CD4-positive, alpha-beta T cell treated with Interleukin-15 for 1 hour (primary cell): Measurements from ENCODE around the gene RPL6.
A peak's percentile ranks its signal among the peaks of the same experiment; 100 is the strongest.
"Not testable (repeated sequence)": the region's sequence is repeated elsewhere in the genome, so short reads cannot be mapped to it uniquely, and the experiment has no call there.

ENCODE experiments used
- DNase-seq: peaks from one replicate; pipeline ENCODE4 v3.0.0-alpha.2; 2020

The RPL6 gene

DNA sequence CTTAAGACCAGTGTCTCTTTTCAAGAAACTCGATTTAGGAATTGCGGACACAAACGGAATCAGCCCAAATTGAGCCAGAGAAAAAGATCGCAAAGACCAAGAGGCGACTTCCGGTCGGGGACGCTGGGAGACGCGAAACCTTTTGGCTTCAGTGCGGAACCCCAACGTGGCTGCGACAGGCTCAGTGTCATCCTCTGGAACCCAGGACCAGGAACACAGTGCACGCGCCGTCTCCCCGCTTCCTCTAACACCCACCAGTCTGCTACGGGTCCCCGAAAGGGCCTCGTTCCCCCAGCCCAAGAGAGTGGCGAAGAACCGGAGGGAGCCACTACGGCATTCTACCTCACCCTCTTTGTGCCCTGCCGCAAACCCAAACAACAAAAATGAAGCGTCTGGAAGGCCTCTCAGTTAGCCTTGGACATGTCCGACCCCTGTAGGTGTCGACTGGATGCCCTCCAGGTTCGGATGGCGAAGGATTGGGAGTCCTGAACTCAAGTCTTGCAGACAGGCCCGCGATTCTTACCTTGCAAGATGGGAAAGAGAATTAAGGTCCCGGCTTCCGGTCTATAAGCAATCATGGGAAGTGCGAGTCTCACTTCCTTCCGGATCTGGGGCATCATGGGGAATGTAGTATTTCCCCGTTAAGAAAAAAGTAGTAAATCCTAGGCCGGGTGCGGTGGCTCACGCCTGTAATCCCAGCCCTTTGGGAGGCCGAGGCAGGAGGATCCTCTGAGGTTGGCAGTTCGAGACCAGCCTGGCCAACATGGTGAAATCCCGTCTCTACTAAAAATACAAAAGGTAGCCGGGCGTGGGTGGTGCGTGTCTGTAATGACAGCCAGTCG lies at the start of gene RPL6:
RPL6 (minus strand) TSS at position 542 of the 842 bp plus-strand sequence. CDS start 949 bp downstream, outside the sequence.
- peak; percentile 82 for DNase-seq

DNA sequence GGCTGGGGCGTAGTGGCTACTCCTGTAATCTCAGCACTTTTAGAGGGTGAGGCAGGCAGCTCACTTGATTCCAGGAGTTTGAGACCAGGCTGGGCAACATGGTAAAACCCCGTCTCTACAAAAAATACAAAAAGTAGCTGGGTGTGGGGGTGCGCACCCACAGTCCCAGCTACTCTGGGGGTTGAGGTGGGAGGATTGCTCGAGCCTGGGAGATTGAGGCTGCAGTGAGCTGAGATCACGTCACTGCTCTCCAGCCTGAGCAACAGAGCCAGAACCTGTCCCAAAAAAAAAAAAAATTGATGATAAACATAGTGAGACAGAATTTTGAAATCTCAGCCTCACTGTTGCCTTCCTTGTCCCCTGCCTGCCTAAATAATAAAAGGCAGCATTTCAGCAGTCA lies 49.3 kb upstream of the RPL6 start:
- no peak for DNase-seq

DNA sequence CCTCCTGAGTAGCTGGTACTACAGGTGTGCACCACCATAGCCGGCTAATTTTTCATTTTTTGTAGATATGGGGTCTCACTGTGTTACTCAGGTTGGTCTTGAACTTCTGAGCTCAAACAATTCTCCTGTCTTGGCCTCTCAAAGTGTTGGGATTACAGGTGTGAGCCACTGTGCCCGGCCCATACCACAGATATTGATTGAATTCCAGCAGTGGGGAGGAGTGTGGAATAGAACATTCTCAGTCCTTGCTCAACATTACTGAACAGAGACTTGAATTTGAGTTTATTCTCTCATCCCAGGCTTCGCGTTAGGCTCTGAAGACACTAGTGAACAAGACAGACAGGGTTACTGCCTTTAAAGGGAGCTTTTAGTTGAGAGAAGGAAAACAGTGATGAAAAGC lies 48.9 kb upstream of the RPL6 start:
- no peak for DNase-seq

DNA sequence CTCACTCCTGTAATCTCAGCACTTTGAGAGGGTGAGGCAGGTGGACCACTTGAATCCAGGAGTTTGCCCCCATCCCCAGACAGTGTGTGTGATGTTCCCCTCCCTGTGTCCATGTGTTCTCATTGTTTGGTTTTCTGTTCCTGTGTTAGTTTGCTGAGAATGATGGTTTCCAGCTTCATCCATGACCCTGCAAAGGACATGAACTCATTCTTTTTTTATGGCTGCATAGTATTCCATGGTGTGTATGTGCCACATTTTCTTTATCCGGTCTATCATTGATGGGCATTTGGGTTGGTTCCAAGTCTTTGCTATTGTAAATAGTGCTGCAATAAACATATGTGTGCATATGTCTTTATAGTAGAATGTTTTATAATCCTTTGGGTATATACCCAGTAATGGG lies 47.7 kb upstream of the RPL6 start:
- not testable (repeated sequence) for DNase-seq

DNA sequence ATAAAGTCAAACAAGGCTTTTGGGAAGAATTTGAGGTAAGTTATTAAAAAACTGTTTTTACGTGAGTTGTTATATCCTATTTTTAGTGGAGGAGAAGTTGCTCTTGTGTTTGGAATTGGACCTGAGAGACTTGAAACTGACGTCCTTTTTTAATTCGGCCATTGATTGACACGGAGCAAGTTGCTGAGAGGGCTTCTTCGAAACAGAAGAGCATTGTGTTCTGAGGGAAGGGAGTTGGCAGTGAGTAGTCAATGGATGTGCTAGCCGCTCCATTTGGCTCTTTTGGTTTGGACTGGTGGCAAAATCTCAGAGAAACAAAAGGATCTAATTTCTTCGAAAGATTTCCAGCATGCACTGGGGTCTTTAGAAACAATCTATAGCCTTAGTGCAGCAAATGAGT lies 46.6 kb upstream of the RPL6 start:
- no peak for DNase-seq

DNA sequence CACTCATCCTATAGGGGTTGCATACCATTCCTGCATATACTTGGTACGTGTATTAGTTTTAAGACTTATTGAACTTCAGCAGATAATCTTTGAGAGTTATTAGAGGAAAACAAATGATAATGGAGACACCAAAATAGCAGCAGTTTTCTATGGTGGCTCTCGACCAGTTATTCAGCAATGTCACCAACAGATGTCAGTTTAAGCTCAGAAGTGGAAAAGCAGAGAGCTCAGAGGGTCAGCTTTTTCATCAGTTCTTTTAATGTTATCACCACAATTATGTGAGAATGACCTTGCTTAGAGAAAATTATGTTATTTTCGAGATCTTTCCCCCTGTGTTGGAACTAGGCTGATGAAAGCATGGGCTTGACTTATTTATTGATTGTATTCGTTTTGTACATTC lies 41.3 kb upstream of the RPL6 start:
- no peak for DNase-seq

DNA sequence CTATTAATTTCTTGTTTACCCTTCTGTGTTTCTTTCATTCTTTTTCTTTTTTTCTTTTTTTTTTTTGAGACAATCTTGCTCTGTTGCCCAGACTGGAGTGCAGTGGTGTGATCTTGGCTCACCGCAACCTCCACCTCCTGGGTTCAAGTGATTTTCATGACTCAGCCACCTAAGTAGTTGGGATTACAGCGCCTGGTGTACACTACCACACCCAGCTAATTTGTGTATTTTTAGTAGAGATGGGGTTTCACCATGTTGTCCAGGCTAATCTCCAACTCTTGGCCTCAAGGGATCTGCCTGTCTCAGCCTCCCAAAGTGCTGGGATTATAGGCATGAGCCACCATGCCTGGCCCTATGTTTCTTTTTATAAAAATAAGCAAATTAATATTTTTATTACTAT lies 38.8 kb upstream of the RPL6 start:
- not testable (repeated sequence) for DNase-seq

DNA sequence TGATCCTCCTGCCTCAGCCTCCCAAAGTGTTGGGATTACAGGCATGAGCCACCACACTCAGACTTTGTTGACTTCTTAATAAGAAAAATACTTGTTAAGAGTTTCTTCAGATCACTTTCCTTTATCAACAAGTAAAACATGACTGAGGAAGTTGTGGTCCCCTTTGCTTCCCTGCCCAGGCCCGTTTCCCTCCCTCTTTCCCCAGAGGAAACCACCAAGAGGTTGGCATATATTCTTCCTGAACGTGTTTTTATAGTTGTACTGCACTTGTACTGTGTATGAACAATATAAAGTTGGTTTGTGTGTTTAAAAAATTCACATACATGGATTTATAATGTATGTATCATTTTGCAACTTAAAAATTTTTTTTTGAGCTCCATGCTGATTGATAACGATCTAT lies 37.7 kb upstream of the RPL6 start:
- DNase-seq: no peak

DNA sequence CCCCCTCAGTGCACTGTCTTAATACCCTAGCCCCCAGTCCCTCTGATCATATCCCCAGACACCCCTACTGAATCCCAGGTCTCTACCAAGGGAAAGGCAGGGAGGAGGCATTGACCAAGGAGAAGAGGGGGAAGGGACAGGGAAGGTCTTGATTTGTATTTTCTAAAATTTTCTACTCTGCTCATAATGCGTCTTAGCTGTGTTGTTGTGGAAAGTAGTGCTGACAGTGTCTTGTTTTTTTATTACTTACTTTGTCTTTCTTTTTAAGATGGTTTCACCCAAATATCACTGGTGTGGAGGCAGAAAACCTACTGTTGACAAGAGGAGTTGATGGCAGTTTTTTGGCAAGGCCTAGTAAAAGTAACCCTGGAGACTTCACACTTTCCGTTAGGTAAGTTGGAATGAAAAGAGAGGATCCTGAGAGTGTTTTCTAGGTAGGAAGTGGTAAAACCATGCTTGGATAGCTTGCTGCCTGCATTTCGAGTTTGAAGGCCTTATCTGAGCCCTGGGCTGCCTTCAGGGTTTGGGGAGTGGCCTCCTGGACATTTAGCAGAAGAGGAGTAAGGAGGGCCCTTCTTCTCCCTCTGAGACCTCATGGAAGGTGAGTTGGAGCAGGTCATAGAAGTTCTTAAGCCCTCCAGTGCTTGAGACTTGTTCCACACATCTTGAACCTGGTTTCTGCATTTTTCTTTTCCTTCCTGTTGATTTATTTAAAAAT lies 36.8 kb upstream of the RPL6 start:
- DNase-seq: no peak

DNA sequence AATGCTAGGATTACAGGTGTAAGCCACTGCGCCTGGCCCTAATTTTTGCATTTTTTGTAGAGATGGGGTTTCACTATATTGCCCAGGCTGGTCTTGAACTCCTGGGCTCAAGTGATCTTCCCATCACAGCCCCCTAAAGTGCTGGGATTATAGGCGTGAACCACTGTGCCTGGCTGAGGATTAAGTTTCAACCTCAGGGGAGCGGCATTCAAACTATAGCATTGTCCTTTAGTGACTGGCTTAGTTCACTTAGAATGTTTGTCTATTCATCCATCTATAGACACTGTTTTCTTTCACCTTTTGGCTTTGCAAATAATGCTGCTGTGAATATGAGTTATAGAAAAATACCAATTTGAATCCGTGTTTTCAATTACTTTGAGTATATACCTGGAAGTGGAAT lies 34.5 kb upstream of the RPL6 start:
- no peak for DNase-seq

DNA sequence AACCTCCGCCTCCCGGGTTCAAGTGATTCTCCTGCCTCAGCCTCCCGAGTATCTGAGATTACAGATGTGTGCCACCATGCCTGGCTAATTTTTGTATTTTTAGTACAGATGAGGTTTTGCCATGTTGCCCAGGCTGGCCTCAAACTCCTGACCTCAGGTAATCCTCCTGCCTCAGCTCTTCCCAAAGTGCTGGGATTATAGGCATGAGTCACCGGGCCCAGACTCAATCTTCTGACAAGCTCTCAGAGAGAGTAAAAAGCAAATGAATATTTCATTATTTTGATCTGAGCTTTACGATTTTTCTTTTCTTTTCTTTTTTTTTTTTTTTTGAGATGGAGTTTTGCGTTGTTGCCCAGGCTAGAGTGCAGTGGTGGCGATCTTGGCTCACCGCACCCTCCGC lies 31.2 kb upstream of the RPL6 start:
- not testable (repeated sequence) for DNase-seq

DNA sequence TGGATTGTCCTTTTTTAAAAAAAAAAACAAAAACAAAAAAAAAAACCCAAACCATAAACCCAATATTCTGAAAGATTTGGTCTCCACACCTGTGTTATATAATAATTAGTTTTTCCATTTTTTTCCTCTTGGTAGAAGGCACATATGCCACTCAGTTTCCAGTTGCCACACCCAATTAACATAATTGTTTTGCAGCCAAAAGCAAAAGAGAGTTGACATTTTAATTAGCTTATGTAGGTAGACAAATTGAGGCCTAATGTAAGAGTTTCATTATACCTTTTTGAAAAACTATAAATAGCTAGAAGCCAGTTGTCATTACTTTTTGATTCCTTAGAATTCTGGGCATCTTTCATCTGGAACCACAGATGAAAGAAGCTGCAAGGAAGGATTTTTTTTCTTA lies 30.4 kb upstream of the RPL6 start:
- DNase-seq: no peak

DNA sequence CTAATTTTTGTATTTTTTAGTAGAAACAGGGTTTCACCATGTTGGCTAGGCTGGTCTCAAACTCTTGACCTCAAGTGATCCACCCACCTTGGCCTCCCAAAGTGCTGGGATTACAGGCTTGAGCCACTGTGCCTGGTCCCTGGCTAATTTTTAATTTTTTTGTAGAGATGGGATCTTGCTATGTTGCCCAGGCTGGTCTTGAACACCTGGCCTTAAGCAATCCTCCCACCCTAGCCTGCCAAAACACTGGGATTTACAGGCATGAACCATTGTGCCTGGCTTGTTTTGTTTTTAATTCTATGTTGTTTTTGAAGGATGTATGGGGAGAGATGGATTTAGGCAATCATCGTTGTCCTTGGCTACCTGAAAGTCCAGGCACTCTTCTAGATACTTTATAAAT lies 29.2 kb upstream of the RPL6 start:
- DNase-seq: not testable (repeated sequence)

DNA sequence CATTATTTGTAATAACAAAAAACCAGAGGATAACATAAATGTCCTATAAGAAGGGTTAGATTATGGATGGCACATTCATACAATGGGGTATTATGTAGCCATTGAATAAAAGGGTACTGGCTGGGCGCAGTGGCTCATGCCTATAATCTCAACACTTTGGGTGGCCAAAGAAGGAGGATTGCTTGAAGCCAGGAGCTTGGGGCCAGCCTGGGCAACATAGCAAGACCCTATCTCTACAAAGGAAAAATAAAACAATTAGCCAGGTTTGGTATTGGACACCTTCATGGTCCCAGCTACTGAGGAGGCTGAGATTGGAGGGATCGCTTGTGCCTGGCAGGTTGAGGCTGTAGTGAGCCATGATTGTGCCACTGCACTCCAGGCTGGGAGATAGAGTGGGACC lies 24.1 kb upstream of the RPL6 start:
- no peak for DNase-seq

DNA sequence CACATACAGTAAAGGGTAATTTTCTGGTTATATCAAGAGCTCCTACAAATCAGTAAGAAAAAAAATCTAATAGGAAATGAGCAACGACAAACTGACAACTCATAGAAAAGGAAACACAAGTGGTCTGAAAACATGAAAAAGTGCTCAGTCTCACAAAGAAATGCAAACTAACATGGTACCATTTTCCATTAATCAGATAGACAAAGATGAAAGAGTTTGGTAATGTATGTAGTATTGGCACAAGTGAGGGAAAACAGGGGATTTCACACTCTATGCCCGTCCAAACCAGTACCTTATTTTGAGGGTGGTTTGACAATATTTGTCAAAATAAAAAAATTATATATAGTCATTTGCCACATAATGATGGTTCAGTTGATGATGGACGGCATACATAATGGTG lies 22.6 kb upstream of the RPL6 start:
- DNase-seq: no peak

DNA sequence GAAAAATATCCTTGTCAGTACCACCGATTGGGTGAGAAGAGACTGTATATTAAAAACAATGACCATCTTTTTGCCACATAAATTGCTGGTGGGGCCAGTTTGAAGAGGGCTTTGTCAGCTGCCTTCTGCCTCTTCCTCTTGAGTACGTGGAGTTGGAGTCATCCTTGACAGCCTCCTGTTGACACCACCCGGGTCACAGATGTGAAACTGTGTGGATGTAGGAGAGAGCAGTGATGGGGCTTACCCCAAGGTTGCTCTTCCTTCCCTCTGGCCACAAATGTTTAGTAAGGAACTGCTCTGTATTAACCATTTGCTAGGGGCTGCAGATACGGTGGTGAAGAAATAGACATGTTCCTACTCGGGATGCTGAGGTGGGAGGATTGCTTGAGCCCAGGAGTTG lies 21.5 kb upstream of the RPL6 start:
- no peak for DNase-seq

DNA sequence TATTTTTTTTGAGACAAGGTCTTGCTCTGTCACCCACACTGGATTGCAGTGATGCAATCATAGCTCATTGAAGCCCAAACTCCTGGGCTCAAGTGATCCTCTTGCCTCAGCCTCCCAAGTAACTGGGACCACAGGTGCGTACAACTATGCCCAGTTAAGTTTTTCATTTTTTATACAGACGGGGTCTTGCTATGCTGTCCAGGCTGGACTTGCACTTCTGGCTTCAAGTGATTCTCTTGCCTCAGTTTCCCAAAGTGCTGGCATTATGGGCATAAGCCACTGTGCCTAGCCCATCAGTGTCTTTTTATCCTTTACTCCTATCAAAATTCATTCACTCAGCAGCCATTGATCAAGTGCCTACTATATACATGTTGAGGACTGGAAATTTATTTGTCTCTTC lies 18.4 kb upstream of the RPL6 start:
- DNase-seq: no peak

DNA sequence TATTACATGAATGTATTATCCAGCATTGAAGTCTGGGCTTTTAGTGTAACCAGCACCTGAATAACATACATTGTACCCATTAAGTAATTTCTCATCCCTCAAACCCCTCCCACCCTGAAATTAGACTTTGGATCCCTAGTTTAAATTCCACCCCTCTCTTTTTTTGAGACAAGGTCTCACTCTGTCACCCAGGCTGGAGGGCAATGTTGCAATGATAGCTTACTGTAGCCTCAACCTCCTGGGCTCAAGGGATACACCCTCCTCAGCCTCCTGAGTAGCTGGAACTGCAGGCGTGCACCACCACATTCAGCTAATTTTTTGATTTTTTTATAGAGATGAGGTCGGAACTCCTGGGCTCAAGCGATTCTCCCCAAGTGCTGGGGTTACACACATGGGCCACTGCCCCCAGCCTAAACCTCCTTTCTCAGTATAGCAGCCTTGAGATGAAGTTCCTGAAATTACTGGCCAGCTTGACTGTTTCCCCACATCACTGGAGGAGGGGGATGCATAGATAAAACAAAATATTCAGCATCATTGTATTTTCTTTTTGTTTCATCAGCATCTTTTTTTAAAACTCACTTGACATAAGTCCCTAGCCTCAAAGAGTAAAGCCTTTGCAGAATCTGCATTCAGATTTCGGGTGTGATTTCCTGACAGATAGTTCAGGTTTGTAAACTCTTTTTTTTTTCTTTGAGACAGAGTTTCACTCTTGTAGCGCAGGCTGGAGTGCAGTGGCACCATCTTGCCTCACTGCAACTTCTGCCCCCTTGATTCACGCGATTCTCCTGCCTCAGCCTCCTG lies 16.4 kb upstream of the RPL6 start:
- DNase-seq: no peak

DNA sequence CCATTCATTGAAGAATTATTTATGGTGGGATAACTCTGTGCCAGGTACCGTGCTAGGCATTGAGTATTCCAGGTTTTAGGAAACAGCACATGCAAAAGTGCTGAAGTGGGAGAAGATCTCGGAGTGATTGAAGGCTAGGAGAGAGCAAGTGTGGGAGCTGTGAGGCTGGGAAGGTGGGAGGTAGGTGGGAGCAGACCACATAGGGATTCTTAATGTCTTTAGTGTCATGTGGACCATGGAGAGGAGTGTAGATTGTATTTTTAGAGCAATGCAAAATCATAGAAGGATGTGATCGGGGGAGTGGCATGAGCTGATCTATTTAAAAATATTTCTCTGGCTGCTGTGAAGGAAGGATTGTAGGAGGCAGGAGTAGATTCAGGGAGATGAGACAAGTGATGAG lies 14.7 kb upstream of the RPL6 start:
- no peak for DNase-seq

DNA sequence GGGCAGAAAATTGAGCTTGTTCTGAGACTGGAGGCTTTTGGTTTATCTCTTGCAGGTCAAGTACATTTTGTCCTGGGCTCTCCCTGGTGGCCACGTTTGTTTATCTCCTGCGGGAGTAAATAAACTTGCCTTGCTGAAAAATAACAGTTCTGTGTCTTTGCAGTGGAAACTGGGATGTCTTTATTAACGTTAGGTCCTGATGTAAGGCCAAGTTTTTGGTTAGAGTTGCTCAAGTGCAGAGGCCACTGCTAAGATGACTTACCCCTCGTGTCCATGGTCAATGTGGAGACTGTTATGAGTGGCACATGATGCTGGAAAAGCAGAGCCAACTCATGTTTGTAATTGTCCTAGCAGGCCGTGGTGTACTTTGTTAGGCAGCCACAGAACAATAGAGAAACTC lies 13.1 kb upstream of the RPL6 start:
- no peak for DNase-seq

DNA sequence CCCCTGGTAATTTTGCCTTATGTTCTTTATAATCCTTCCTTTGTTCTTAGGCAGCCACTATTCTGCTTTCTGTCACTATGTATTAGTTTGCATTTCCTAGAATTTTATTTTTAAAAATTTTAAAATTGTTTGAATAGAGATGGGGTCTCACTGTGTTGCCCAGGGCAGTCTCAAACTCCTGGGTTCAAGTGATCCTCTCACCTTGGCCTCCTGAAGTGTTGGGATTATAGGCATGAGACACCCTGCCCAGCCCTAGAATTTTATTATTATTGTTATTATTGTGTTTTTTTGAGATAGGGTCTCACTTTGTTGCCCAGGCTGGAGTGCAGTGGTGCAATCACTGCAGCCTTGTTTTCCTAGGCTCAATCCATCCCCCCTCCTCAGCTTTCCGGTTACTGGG lies 12.0 kb upstream of the RPL6 start:
- no peak for DNase-seq

DNA sequence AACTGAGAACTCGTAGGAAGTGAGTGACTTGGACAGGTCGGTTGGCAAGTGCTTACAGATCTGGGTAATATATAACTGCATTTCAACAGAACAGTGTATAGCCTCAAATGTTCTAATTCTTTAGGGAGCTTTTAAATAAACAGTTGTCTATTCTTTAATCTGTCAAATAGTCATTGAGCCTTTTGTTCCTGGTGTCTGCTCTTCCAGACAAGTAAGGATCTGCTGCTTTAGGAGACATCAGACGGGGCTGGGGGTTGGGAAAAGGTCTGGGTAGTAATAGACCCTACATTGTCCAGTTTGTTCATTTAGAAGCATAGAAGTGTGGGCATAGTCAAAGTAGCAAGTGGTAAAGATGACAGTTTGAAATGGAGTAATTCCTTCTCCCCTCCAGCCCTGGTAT lies 11.3 kb upstream of the RPL6 start:
- no peak for DNase-seq

DNA sequence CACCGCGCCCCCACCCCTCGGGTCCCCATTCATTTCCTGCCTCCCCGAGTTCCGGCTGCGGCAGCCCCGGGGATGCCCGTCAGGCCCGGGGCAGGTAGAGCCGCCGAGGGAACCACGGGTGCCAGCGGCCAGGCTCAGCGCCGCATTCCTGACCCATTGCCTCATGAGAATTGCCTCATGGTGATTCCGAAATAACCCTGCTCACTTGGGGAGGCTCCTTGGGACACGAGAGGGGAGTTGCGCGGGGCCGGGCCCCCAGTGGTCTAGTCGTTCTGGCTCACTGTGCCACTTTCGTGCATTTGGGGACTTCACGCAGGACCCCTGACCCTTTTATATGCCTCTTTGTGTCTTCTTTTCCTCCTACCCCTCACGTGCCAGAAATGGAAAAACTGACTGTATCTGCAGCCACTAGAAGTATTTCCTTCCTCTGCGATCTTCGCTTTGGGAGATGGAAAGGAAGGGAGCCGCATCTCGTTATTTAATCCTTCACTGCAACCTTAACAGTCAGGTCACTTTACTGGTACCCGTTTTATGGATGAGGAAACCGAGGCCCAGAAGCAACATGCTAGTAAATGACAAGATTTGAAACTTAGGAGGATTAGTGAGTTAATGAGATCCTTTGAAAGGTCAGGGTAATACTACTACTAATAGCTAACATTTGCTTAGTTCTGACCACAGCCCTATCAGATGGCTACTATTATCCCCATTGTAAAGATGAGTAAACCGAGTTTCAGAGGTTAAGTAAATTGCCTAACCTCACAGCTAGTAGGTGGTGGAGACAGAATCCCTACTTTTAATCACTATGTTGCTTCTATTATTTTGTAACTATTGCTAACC lies 10.1 kb upstream of the RPL6 start:
- DNase-seq: no peak
